Kidney epithelial cell (primary cell): Measurements from ENCODE around the gene PAEP. TPM values are rescaled to one million over a fixed set of nuclear protein-coding genes. Genes with fewer than 3 reads are reported as not detected.

Source experiments
- DNase-seq: peaks from one replicate; pipeline ENCODE4 v3.0.0-alpha.2; 2010; ENCODE audit warnings: low read depth
- H3K27me3 ChIP-seq: 2 replicates; pipeline ENCODE4 v1.6.0; 2011; ENCODE audit warnings: low read length; ENCODE audit not compliant: control insufficient read depth, insufficient read depth
- H3K36me3 ChIP-seq: 2 replicates; pipeline ENCODE4 v1.5.1; 2011; ENCODE audit warnings: low read length; ENCODE audit not compliant: control insufficient read depth, insufficient read depth
- H3K4me3 ChIP-seq: 2 replicates; pipeline ENCODE4 v1.5.1; 2011; ENCODE audit warnings: low read depth, mild to moderate bottlenecking, control low read depth, low read length
- CTCF ChIP-seq: IDR thresholded peaks from 2 replicates; pipeline ENCODE4 v1.5.1; 2011; ENCODE audit warnings: mild to moderate bottlenecking, moderate library complexity, low read length, control low read depth, inconsistent platforms; ENCODE audit not compliant: insufficient read depth, poor library complexity, severe bottlenecking
- total RNA-seq: library from RNA; depleted of rRNA; stranded (reverse); fragments of >200 nt; gene quantifications from 2 replicates; pipeline ENCODE4 v1.2.3, GENCODE V29; 2015

PAEP gene
- total RNA-seq, 1 donor from 2014 or later = not detected

- TF ChIP-seq CTCF = no peak
- Histone ChIP-seq H3K27me3 (no peaks in the 10 kb centered on the region), H3K4me3 (no peak overlapping the region), H3K36me3 (no peaks in the 10 kb centered on the region)
- DNase-seq = no peak
These were observed 22.8 kb downstream of the PAEP start for GRCh38 chr9:135584371-135584770.

- H3K36me3 ChIP-seq = no peaks in the 10 kb centered on the region
- no peaks in the 10 kb centered on the region for H3K27me3 ChIP-seq
- H3K4me3 ChIP-seq = no peak overlapping the region
- TF ChIP-seq CTCF = no peak
- no peak for DNase-seq
These were observed 23.4 kb downstream of the PAEP start for GRCh38 chr9:135584934-135585333.

- Histone ChIP-seq H3K27me3 (no peaks in the 10 kb centered on the region), H3K4me3 (no peak overlapping the region), H3K36me3 (no peaks in the 10 kb centered on the region)
- DNase-seq = no peak
- no peak for TF ChIP-seq CTCF
These were observed 25.1 kb downstream of the PAEP start for GRCh38 chr9:135586601-135587109.

- TF ChIP-seq CTCF = no peak
- no peaks in the 10 kb centered on the region for H3K36me3 ChIP-seq
- H3K4me3 ChIP-seq = no peak overlapping the region
- no peaks in the 10 kb centered on the region for H3K27me3 ChIP-seq
- DNase-seq = no peak
These were observed 26.1 kb downstream of the PAEP start for GRCh38 chr9:135587658-135588057.

- no peak overlapping the region for H3K4me3 ChIP-seq
These were observed 26.8 kb downstream of the PAEP start for GRCh38 chr9:135588371-135588770.

More at GRCh38 chr9:135588371-135588770, 26.8 kb downstream of the PAEP start:
- Histone ChIP-seq H3K36me3 (no peaks in the 10 kb centered on the region), H3K27me3 (no peaks in the 10 kb centered on the region)
- DNase-seq = no peak
- no peak for TF ChIP-seq CTCF
